Measurements from ENCODE around the gene TBX3.
"Not testable (repeated sequence)": the region's sequence is repeated elsewhere in the genome, so short reads cannot be mapped to it uniquely, and the experiment has no call there.

The TBX3 gene

DNA sequence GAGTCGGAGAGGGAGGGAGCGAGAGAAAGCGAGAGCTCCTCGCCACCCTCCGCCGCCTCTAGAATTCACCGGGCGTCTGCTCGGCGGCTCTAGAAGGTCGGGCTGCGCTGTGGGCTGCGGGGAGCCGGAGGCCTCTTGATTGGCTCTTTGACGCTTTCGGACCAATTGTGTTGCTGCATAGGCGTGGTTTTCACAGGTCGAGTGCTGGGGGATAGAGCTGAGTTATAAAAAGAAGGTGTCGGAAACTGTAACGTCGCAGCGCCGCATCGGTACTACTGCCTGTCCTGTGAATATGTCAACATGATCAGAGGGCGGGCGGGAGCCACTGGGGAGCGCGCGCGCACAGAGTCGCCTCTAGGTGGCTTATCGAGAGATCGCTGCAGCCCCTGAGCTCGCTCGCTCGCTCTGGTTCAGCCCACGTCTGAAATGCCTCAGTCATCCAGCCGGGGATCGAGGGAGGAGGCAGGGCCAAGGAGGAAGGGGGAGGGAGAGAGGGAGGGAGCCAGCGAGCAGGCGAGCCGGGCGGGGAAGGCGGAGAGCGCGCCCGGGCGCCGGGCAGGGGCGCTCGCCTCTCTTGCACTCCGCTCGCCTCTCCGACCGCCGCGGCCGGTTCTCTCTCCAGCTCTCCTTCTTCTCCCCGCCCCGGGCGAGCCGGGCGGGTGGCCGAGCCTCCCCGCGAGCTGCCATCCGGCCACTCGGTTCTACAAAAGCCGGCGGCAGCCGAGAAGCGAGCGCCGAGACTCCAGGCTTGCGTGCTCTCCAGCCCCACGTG is at the start of gene TBX3:
TBX3 (minus strand) TSS at position 78 of the 772 bp plus-strand sequence. CDS start 975 bp downstream, outside the sequence.
- DNase-seq: peak; percentile 42 to 44

DNA sequence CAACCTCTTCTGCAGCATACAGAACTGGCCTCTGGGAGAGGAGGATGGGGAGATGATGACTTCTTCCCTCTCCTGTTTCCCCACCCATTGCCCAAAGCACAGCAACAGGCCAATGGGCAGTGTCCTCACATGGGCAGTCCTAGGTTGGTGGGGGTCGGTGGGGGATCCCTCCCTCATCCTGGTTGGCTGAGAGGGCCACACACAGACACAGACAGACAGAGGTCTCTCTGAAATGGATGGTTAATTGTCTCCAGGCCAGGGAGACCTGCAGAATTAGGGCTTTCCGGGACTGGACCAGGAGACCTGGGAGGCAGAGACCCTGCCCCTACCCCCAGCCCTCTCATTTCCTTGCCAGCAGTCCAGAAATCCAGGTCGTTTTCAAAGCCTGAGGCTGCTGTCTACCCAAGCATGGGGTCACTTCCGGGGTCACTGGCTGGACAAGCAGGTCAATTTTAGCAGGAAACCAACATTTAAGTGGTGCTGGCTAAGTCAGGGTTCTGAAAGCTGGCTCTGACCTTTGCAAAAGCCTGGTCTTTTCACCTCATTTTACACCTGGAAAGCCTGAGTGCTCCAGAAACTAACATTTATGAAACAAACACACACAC is 48.6 kb upstream of the TBX3 start:
- no peak for DNase-seq

DNA sequence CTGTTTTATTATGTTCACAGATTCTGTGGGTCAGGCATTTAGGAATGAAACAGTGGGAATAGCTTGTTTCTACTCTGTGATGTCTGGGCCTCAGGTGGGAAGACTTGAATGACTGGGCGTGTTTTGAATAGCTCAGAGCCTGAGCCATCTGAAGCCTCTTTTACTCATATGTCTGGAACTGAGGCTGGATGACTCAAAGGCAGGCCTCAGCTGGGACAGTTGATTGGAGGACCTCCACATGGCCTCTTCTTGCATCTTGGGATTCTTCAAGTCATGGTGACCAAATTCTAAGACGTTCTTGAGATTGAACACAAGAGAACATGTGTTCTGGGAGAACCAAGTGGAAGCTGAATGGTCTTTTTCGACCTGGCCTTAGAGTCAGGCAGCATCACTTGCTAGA is 45.8 kb upstream of the TBX3 start:
- DNase-seq: no peak

DNA sequence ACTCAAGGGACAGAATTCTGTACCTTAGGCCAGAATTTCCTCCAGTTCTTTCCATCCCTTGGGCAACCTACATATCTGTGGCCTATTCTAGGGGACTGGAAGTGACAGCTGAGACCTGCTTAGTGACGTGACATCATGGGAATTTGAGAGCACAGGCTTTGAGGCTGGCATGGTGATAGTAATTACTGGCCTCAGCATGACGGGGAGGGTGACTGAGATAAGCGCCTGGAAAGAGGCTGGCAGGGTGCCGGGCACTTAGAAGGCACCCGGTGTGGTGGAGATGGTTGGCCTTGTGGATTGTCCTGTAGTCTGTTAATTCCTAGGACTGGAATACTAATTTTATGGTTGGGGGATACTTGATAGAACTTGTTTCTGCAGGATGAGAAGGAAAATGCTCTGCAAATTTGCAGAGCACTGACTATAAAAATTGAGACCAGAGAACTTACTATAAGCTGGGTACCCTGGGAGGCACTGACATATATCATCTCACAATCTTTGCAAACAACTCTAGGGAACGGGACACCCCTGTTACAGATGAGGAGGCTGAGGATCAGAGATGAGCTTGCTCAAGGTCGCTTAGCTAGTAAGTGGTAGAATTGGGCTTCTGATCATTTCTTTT is 42.2 kb upstream of the TBX3 start:
- no peak for DNase-seq

DNA sequence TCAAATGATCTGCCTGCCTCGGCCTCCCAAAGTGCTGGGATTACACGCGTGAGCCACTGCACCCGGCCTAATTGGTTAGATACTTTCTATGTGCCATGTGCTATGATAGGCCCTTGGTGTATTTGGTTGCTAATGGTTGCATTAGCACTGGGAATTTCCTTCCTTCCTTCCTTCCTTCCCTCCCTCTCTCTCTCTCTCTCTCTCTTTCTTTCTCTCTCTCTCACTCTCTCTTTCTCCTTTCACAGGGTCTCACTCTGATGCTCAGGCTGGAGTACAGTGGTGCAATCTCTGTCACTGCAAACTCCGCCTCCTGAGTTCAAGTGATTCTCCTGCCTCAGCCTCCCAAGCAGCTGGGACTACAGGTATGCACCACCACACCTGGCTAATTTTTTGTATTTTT is 38.2 kb upstream of the TBX3 start:
- DNase-seq: not testable (repeated sequence)

DNA sequence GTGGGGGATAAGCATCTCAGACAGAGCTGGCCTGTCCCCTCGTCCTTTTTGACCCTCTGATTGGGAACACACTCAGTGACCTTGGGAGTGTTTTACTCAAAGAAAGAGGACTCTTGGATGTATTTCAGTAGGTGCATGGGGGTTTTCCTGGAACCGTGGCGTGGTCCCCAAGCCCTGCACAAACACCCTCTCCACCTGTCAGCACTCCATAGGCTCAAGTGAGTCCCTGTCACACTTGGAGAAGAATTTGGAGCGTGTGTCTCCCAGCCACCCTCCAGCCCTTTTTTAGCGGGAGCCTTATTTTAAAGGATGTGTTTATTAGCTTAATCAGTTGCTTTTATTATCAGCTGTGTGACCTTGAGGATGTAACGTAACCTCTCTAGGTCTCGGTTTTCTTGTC is 37.3 kb upstream of the TBX3 start:
- no peak for DNase-seq

DNA sequence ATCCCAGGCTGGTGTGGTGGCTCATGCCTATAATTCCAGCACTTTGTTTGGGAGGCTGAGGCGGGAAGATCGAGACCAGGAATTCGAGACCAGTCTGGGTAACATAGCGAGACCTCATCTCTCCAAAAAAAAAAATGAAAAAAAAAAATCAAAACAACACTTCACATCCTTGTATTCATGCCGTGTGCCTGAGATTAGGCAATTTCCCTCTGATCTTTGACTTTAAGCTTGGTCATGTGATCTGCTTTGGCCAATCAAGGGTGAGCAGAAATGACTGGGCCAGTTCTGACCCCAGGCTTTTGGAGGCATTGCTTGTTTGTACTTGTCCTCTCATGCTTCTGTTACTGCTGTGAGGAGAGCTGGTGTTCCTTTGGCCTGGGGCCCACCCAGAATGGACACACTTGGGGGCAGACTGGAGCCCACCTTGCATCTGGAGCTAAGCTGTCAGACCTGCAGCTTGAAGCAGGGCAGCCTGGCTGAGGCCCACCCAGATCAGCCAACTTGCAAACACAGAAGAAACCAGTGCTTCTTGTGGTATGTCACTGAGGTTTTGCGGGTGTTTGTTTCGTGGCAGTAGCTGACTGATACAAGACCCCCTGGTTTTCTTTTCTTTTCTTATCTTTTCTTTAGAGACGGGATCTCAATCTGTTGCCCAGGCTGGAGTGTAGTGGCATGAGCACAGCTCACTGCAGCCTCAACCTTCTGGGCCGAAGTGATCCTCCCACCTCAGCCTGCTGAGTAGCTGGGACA is 29.7 kb upstream of the TBX3 start:
- no peak for DNase-seq

DNA sequence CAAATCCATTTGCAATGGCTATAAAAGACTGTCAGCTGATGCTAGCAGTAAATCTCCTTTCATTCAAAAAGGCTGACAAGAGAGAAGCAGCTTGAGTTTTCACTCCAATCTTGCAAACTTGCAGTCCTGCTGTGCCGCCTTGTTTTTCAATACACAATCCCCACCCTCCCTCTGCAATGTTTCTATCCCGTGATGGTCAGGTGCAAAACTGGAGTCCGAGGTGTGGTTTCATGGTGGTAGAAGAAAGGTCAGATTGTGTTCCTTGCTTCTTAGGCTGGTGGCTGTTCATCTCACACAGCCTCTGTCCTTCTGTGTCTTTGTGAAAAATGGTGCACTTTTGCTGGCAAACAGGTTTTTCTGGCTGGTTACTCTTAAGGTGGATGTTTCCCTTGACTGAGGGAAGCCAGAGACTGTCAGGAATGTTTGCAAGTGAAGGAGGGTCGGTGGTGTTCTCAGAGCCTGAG is 27.7 kb upstream of the TBX3 start:
- DNase-seq: no peak

DNA sequence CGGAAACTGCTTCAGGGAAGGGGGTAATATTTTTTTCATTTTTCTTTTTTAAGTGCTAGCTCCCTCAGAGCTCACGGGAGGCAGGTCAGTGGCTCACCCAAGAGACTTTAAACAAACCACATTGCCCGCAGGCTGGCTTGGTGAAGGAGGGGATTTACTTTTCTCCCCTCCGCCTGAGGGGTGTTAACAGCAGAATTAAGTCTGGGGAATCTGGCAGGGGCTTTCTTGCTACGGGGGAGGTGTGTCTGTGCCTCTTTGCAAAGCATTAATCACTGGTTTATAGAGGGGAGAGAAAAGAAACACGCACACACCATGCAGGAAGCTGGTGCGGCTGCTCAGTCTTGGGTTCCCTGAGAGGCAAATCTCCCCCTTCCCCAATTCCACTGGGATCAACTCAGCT is 26.2 kb upstream of the TBX3 start:
- no peak for DNase-seq

DNA sequence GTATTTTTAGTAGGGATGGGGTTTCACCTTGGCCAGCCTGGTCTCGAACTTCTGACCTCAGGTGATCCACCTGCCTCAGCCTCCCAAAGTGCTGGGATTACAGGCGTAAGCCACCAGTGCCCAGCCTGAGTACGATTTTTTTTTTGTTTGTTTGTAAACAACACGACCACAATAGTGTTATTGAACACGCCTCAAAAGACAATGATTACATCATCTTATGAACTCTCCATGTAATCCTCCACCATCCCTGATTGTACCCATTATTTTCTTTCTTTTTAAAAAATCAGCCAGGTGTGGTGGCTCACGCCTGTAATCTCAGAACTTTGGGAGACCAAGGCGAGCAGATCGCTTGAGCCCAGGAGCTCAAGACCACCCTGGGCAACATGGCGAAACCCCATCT is 25.1 kb upstream of the TBX3 start:
- no peak for DNase-seq

DNA sequence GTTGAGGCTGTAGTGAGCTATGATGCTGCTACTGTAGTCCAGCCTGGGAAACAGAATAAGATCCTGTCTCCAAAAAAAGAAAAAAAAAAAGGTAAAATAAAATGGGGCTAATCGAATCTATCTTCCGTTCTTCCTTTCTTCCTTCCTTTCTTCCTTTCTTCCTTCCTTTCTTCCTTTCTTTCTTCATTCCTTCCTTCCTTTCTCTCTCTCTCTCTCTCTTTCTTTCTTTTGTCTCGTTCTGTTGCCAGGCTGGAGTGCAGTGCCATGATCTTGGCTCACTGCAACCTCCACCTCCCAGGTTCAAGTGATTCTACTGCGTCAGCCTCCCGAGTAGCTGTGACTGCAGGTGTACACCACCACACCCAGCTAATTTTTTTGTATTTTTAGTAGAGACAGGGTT is 24.6 kb upstream of the TBX3 start:
- DNase-seq: not testable (repeated sequence)

DNA sequence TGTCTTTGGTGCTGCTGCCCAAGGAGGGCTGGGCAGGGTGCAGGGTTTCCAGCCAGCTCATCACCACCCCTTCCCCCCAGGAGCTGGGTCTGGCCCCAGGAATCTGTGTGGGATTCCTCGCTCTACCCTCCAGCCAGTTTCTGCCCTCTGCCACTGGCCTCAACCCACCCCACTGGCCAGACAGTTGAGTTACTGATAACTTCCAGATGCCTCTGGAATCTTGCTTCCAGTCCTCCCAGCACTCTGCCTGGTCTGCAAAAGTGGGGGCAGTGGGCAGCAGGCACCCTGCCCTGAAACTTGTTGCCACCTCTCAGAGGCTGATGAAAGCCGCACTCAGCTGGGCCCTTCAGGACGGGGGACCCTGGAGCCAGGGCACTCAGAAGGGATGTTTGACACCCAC is 20.1 kb upstream of the TBX3 start:
- no peak for DNase-seq

DNA sequence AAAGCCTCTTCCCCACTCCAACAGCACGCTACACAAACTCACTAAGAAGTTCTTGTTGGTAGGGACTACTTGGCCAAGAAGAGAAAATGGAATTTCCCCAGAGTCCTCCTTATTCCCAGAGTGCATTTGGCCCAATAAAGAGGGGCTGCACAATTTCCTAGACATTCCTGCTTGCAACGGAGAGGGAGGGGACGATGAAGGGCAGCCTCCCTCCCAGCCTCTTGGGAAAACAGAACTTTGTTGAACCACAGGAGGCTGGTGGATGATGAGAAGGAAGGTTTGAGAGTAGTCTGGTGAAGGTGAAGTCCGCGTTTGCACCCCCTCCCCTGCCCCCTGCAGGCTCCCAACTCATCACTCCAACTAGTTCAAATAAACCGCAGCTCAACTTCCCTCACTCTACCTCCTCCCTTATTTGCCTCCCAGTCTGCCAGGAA is 19.1 kb upstream of the TBX3 start:
- DNase-seq: no peak

DNA sequence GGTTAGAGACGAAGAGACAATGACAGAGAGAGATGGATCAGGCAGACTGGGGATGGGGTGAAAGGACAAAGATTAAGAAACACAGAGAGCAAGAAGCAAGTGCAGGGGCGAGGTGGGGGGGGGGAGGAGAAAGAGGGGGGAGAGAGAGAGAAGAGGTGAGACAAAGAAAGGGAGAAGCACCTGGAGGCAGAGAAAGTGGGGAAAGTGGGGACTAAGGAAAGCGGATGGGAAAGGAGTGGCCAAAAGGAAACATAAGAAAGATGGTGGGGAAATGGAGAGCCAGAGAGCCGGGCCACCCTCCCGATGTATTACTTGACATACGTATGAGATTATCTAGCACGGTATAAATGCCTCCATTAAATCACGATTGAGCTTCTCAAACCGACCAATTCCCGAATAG is 18.5 kb upstream of the TBX3 start:
- no peak for DNase-seq

DNA sequence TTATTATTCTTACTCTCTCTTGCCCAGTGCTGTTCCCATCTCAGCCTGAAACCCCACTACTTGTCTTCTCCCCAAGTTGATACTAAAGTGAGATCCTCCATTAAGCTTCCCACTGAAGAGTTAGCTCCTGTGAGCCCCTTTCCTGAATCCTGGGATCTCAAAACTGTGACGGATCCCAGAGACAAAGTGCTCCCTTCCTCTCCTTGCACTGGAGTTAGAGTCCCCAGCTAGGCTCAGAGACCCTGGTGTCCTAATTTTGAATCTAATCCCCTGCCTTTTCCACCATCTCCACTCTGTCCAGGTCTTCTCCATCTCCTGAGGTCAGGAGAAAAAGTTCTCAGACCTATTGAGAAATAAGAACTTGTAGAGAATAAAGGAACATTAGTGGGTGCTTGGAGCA is 17.6 kb upstream of the TBX3 start:
- no peak for DNase-seq

DNA sequence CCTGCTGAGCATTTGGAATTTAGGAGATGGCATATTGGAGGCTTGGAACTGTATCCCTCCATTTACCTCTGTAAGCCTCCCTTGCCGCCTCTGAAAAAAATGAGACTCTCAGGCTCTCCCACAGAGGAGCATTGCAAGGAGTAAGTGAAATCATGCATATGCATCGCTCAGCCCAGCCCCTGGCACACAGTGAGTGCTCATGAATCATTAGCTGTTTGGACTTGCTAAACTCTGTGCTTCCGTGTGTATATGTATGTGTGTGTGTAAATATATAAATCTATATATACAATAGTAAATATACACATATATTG is 17.1 kb upstream of the TBX3 start:
- no peak for DNase-seq

DNA sequence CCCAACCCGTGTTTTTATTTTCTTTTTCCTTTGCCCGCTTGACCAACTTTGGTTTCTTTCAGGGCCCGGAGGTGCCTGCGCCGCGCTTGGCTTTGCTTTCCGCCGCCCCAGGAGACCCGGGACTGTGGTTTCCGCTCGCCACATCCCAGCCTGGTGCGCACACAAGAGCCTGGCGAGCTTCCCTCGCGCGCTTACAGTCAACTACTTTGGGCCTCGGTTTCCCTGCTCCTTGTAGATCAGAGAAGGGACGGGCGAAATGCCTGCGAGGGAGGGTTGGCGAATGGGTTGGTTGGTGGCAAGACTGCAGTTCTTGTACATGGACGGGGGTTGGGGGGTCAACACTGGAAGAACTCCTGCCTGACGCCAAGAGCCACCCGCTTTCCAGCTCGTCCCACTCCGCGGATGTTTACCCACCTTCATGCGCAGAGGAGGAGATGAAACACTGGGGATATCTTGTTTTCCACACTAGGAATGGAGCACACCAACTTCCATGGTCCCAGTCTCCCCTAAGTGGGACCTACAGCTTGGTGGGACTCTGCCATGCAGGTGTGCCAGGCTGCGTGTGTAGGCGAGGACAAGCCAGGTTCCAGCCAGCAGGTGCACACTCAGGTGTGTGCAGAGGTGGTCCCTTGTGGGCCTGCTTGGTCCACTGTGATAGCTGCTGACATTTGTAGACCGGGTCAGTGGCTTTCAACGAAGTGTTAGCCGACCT is 16.6 kb upstream of the TBX3 start:
- no peak for DNase-seq

DNA sequence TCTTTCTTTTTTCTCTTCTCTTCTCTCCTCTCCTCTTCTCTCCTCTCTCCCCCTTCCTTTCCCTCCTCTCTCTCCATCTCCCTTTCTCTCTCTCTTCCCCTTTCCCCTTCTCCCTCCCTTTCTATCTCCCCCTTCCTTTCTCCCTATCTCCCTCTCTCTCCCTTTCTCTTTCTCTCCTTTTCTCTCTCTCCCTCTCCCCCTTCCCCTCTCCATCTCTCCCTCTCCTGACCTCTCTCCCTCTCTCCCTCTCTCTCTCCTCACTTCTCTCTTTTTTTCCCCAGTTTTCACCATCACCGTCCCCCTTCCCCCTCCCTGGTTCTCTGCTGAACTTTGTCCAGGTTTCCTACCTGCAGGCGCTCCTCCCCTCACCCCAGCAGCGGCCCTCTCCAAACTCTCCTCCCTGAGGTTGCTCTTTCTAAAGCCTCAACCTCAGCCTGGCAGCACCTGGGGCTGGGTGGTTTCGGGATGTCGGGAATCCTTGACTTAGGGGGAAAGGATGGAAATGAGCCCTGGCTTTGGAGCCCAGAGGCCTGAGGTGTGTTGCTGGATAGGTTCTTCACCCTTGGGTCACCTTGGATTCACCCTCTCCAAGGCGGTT is 14.7 kb upstream of the TBX3 start:
- DNase-seq: no peak

DNA sequence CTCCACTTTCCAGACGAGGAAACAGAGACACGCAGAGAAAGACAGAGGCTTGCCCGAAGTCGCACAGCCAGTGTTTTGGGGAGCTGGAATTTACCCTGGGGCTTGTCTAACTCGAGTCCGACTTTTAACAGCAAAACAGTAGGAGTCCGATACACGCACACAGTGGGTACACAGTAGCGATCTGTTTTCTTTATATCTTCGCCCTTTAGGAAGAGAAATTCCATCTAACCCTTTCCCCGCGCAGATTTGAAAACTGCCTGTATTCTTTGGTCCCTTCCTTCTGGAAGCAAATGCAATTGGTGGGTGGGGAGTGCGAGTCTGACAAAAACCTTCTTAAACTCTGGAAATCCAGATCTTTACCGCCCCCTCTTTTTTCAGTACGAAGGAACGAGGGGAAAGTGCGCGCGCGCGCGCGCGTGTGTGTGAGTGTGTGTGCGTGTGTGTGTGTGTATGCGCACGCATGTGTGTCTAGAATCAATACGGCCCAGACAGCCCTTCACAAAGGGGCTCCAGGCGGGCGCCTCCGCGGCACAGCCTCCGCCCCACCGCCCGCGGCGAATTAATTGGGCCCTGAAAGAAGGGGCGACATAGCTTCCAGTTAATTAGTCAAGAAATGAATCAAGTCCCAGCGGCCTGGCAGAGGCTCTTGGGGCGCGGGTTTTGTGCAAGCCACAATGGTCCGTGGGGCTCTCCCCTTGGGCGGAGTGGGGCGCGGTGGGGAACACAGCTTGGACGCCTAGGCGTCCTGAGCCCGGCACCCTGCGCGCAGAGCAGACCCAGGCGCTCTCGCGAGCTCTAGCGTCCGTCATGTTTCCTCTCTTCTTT is 14.0 kb upstream of the TBX3 start:
- DNase-seq: no peak

DNA sequence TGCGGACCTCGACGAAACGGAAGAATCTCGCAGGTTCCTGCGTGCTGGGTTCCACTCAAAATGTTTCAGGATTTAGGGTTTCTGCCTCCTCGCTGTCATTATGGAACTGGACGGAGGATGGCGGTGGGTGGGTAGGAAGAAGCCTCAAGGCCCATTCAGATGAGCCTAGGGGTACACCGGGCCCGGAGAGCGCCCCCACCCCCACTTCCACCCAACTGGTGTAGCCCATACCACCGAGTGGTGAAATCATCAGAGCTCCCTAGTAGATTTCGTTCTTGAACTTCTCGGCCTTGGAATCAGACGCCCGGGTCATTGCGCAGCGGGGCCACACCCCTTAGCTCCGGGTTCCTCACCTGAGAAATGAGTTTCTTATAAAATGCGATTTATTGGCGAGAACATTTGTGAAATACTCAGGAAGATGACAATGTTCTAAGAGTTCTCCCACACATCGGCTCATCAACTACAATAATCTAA is 13.3 kb upstream of the TBX3 start:
- DNase-seq: no peak

DNA sequence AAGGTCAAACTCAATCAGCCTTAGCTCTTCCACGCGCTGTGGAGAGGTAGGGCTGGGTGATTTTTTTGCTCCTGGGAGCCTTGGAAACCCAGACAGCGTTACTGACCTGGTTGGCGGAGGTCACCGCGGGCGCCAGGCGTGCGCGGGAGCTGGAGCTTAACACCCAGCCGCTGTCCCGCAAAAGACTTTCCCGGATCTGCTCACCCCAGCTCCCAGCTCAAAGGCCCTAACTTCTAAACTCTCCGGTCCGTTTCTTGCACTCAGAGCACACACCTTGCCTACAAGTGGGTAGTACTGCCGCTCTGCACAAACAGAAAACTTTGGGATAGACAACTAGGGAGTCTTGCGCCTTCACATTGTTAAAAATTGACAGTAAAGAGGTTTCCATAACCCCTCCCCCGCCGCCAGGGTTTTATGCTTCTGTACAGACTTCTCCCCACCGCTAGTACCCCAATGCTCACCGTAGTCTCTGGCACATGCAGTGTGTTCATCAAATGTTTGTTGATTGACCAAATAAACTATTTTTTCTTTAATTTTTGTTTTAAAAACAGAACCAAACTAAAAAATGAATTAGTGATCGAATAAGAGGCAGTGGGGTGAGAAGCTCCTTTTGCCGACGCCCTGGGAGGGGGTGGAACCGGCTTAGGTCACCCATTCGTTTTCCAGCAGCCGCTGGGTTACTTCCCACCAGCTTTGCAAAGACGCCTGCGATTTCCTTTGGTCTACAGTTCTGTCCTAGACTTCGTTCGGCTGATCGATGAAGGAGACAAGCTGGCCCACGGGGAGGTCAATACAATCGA is 12.7 kb upstream of the TBX3 start:
- DNase-seq: no peak

Data from stimulated activated CD4-positive, alpha-beta T cell treated with anti-CD3 and anti-CD28 coated beads, Interleukin-4, amount 100 ng/mL, for 4 hours (primary cell).